HepG2 (cell line): ENCODE data around the gene PTCD1. TPM values are rescaled to one million over a fixed set of nuclear protein-coding genes. Genes with fewer than 3 reads are reported as not detected.
A peak's percentile ranks its signal among the peaks of the same experiment; 100 is the strongest.

Experiments used
- ATF7 ChIP-seq, 2 experiments: fragments of 450-650 bp in 1 of 2; sonication (generic) in 1 of 2; formaldehyde crosslinking in 1 of 2; IDR thresholded peaks; 2 replicates each; pipeline versions ENCODE4 v1.4.0 to v1.6.1; 2016 to 2020; ENCODE audit warnings: antibody characterized with exemption in 1 of 2, mild to moderate bottlenecking in 1 of 2, missing genetic modification reagents in 1 of 2
- CENPT ChIP-seq: sonication (generic); formaldehyde crosslinking; IDR thresholded peaks from 2 replicates; pipeline ENCODE4 v1.8.0; 2022; ENCODE audit warnings: low read depth, mild to moderate bottlenecking, moderate library complexity, missing genetic modification reagents
- DMAP1 ChIP-seq: IDR thresholded peaks from 2 replicates; pipeline ENCODE4 v1.6.1; 2016
- JUN ChIP-seq: sonication (generic); formaldehyde crosslinking; IDR thresholded peaks from 2 replicates; pipeline ENCODE4 v1.4.0; 2020; ENCODE audit warnings: mild to moderate bottlenecking, missing genetic modification reagents
- KAT8 ChIP-seq: IDR thresholded peaks from 2 replicates; pipeline ENCODE4 v1.6.1; 2016; ENCODE audit warnings: missing genetic modification reagents, missing compliant biosample characterization
- LCORL ChIP-seq, 2 experiments: fragments of 450-650 bp in 1 of 2; sonication (generic) in 1 of 2; formaldehyde crosslinking in 1 of 2; IDR thresholded peaks; 2 replicates each; pipeline versions ENCODE4 v1.5.0 to v1.6.1; 2017 to 2020; ENCODE audit warnings: antibody characterized with exemption in 1 of 2, missing genetic modification reagents in 1 of 2
- NFIC ChIP-seq: IDR thresholded peaks from 2 replicates; pipeline ENCODE4 v1.6.1; 2012; ENCODE audit warnings: mild to moderate bottlenecking, low read length, inconsistent platforms
- NPAS2 ChIP-seq: sonication (generic); formaldehyde crosslinking; IDR thresholded peaks from 2 replicates; pipeline ENCODE4 v1.8.0; 2022; ENCODE audit warnings: mild to moderate bottlenecking, missing genetic modification reagents, borderline replicate concordance
- NR3C1 ChIP-seq: sonication (generic); formaldehyde crosslinking; IDR thresholded peaks from 2 replicates; pipeline ENCODE4 v1.4.0; 2020; ENCODE audit warnings: missing genetic modification reagents
- ONECUT2 ChIP-seq: sonication (generic); formaldehyde crosslinking; IDR thresholded peaks from 2 replicates; pipeline ENCODE4 v1.4.0; 2020; ENCODE audit warnings: missing genetic modification reagents
- RAD21 ChIP-seq: fragments of 450-650 bp; formaldehyde crosslinking; IDR thresholded peaks from 2 replicates; pipeline ENCODE4 v1.5.0; 2020; ENCODE audit warnings: mild to moderate bottlenecking
- RARA ChIP-seq: IDR thresholded peaks from 2 replicates; pipeline ENCODE4 v1.6.1; 2016; ENCODE audit warnings: missing genetic modification reagents, missing compliant biosample characterization
- RFXANK ChIP-seq: IDR thresholded peaks from 2 replicates; pipeline ENCODE4 v1.6.1; 2016
- SP1 ChIP-seq, 2 experiments: fragments of 450-650 bp in 1 of 2; sonication (generic) in 1 of 2; formaldehyde crosslinking in 1 of 2; IDR thresholded peaks; 2 replicates each; pipeline versions ENCODE4 v1.4.0 to v1.6.1; 2016 to 2020; ENCODE audit warnings: missing genetic modification reagents in 1 of 2
- TAF1 ChIP-seq: sonication (generic); formaldehyde crosslinking; IDR thresholded peaks from 2 replicates; pipeline ENCODE4 v1.4.0; 2020; ENCODE audit warnings: missing genetic modification reagents
- ZNF180 ChIP-seq: sonication (generic); formaldehyde crosslinking; IDR thresholded peaks from 2 replicates; pipeline ENCODE4 v1.4.0; 2020; ENCODE audit warnings: low read depth, missing genetic modification reagents, borderline replicate concordance
- ZNF317 ChIP-seq: sonication (generic); formaldehyde crosslinking; IDR thresholded peaks from 2 replicates; pipeline ENCODE4 v1.5.0; 2020; ENCODE audit warnings: mild to moderate bottlenecking, missing genetic modification reagents
- ZNF33B ChIP-seq: sonication (generic); formaldehyde crosslinking; IDR thresholded peaks from 2 replicates; pipeline ENCODE4 v1.5.1; 2020; ENCODE audit warnings: mild to moderate bottlenecking, missing genetic modification reagents
- ZNF350 ChIP-seq: sonication (generic); formaldehyde crosslinking; IDR thresholded peaks from 2 replicates; pipeline ENCODE4 v1.4.0; 2020; ENCODE audit warnings: mild to moderate bottlenecking, low read depth, missing genetic modification reagents, borderline replicate concordance
- ZNF460 ChIP-seq: sonication (generic); formaldehyde crosslinking; IDR thresholded peaks from 2 replicates; pipeline ENCODE4 v1.5.1; 2020; ENCODE audit warnings: missing genetic modification reagents, mild to moderate bottlenecking, borderline replicate concordance
- ZNF558 ChIP-seq: sonication (generic); formaldehyde crosslinking; IDR thresholded peaks from 2 replicates; pipeline ENCODE4 v1.9.0; 2022; ENCODE audit warnings: mild to moderate bottlenecking, missing genetic modification reagents, borderline replicate concordance
- ZNF615 ChIP-seq: sonication (generic); formaldehyde crosslinking; IDR thresholded peaks from 2 replicates; pipeline ENCODE4 v1.5.0; 2020; ENCODE audit warnings: mild to moderate bottlenecking, missing genetic modification reagents, borderline replicate concordance
- polyA plus RNA-seq, 8 experiments: library from polyadenylated mRNA; depleted of rRNA in 3 of 8; stranded (reverse) in 7 of 8; unstranded in 1 of 8; fragments of >200 nt; fragmentation: Illumina TruSeq in 4 of 8; extraction: Trizol in 4 of 8; gene quantifications; 2 replicates each; pipeline versions ENCODE4 v1.2.1 to v1.2.3, GENCODE V29; 2011 to 2016; ENCODE audit warnings: low read depth in 4 of 8, missing spikeins in 1 of 8, mixed read lengths in 1 of 8; ENCODE audit not compliant: insufficient read depth in 1 of 8
- total RNA-seq, 5 experiments: library from RNA; depleted of rRNA; stranded (reverse); fragments of >200 nt; fragmentation: Illumina TruSeq; extraction: Trizol; gene quantifications; 2 replicates each; pipeline ENCODE4 v1.2.3, GENCODE V29; 2016; ENCODE audit warnings: low read depth in 1 of 5
- TF ChIP-seq, protein P1 (sequence below): sonication (generic); formaldehyde crosslinking; IDR thresholded peaks from 2 replicates; pipeline ENCODE4 v1.4.0; 2020; ENCODE audit warnings: missing genetic modification reagents
- TF ChIP-seq, protein P2 (sequence below): sonication (generic); formaldehyde crosslinking; IDR thresholded peaks from 2 replicates; pipeline ENCODE4 v1.4.0; 2020; ENCODE audit warnings: missing genetic modification reagents
- TF ChIP-seq, protein P3 (sequence below): IDR thresholded peaks from 2 replicates; pipeline ENCODE4 v1.6.1; 2016; ENCODE audit warnings: missing genetic modification reagents, missing compliant biosample characterization

Gene PTCD1
- total and polyA plus RNA-seq, 2 of the 13 experiments (the other 11 are each of a cell fraction or from before 2014, with no cell fraction given): 3.0 to 8.4 TPM

DNA sequence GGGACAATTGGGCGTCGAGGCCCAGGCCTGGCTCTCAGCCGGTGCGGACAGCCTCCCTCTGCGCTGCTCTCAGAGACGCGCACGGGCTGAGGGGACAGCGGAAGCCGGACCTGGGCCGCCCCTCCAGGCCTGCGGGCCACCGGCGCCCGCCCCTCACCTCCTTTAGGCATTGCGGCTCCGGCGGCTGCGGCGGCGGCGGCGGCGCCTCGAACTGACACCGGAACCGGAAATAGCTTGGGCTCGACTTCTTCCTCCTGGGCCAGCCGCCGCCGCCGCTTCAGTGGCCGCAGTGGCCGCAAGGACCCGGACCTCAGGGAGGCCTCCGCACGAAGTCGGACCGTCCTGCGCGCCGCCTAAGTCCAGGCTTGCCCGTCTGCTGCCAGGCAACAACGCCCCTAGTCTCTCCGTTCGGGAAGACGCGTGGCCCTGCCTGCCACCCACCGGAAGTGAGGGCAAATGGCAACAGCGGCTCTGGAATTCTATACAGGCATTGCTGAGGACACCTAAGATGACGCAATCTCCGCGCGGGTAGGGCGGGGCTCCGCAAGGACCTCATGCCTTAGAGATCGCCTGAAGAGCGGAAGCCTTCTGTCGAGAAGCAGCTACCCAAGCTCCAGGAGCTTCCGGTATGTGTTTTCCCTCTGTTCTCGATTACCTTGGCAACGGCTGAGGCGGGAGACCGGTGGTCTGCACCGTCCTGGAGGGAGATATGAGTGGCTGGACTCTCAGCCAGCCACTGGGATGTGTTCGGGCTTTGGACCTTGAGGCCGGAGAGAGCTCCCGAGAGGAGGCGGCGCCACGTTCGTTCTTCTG is 30.0 kb downstream of the PTCD1 start, which contains the start of the genes BUD31 and PDAP1 (continued):
- TF ChIP-seq, protein P1, sequence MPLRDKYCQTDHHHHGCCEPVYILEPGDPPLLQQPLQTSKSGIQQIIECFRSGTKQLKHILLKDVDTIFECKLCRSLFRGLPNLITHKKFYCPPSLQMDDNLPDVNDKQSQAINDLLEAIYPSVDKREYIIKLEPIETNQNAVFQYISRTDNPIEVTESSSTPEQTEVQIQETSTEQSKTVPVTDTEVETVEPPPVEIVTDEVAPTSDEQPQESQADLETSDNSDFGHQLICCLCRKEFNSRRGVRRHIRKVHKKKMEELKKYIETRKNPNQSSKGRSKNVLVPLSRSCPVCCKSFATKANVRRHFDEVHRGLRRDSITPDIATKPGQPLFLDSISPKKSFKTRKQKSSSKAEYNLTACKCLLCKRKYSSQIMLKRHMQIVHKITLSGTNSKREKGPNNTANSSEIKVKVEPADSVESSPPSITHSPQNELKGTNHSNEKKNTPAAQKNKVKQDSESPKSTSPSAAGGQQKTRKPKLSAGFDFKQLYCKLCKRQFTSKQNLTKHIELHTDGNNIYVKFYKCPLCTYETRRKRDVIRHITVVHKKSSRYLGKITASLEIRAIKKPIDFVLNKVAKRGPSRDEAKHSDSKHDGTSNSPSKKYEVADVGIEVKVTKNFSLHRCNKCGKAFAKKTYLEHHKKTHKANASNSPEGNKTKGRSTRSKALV (CRISPR knock-in tag): 0 out of 2 replicates have a peak, but pooled peaks have one; percentile 0
- TF ChIP-seq KAT8 (CRISPR knock-in tag): peak; percentile 94
- peak; percentile 52; the same call in 1 of the 2 replicates for TF ChIP-seq ZNF317
- no peak for TF ChIP-seq ZNF460
- TF ChIP-seq CENPT (CRISPR knock-in tag): no peak
- TF ChIP-seq ZNF558 (CRISPR knock-in tag): 0 out of 2 replicates have a peak, but pooled peaks have one; percentile 39
- TF ChIP-seq JUN (CRISPR knock-in tag): peak; percentile 87; the same call in 1 of the 2 replicates
- no peak for TF ChIP-seq LCORL (IDR thresholded peaks at IDR 0.05)
- peak; percentile 26; the same call in 1 of the 2 replicates for TF ChIP-seq LCORL (CRISPR knock-in tag; IDR thresholded peaks at IDR 0.05)
- no peak for TF ChIP-seq ONECUT2 (CRISPR knock-in tag)
- TF ChIP-seq TAF1 (CRISPR knock-in tag): peak; percentile 81
- TF ChIP-seq ATF7 (IDR thresholded peaks at IDR 0.05): peak; percentile 98
- TF ChIP-seq ATF7 (CRISPR knock-in tag; IDR thresholded peaks at IDR 0.05): peak; percentile 98
- TF ChIP-seq NFIC: no peak
- TF ChIP-seq ZNF33B (CRISPR knock-in tag): no peak
- TF ChIP-seq RAD21 (CRISPR knock-in tag): peak; percentile 54; the same call in 1 of the 2 replicates
- TF ChIP-seq ZNF615: no peak
- TF ChIP-seq ZNF180 (CRISPR knock-in tag): no peak
- TF ChIP-seq RFXANK (CRISPR knock-in tag): 0 out of 2 replicates have a peak, but pooled peaks have one; percentile 21
- TF ChIP-seq, protein P2, sequence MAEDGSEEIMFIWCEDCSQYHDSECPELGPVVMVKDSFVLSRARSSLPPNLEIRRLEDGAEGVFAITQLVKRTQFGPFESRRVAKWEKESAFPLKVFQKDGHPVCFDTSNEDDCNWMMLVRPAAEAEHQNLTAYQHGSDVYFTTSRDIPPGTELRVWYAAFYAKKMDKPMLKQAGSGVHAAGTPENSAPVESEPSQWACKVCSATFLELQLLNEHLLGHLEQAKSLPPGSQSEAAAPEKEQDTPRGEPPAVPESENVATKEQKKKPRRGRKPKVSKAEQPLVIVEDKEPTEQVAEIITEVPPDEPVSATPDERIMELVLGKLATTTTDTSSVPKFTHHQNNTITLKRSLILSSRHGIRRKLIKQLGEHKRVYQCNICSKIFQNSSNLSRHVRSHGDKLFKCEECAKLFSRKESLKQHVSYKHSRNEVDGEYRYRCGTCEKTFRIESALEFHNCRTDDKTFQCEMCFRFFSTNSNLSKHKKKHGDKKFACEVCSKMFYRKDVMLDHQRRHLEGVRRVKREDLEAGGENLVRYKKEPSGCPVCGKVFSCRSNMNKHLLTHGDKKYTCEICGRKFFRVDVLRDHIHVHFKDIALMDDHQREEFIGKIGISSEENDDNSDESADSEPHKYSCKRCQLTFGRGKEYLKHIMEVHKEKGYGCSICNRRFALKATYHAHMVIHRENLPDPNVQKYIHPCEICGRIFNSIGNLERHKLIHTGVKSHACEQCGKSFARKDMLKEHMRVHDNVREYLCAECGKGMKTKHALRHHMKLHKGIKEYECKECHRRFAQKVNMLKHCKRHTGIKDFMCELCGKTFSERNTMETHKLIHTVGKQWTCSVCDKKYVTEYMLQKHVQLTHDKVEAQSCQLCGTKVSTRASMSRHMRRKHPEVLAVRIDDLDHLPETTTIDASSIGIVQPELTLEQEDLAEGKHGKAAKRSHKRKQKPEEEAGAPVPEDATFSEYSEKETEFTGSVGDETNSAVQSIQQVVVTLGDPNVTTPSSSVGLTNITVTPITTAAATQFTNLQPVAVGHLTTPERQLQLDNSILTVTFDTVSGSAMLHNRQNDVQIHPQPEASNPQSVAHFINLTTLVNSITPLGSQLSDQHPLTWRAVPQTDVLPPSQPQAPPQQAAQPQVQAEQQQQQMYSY (CRISPR knock-in tag): no peak
- peak; percentile 95 for TF ChIP-seq DMAP1 (CRISPR knock-in tag)
- no peak for TF ChIP-seq NR3C1
- TF ChIP-seq RARA (CRISPR knock-in tag): 0 out of 2 replicates have a peak, but pooled peaks have one; percentile 23
- no peak for TF ChIP-seq SP1 (IDR thresholded peaks at IDR 0.05)
- TF ChIP-seq SP1 (CRISPR knock-in tag; IDR thresholded peaks at IDR 0.05): peak; percentile 65
- TF ChIP-seq ZNF350: peak; percentile 98
- TF ChIP-seq, protein P3, sequence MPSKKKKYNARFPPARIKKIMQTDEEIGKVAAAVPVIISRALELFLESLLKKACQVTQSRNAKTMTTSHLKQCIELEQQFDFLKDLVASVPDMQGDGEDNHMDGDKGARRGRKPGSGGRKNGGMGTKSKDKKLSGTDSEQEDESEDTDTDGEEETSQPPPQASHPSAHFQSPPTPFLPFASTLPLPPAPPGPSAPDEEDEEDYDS (CRISPR knock-in tag): peak; percentile 90
- no peak for TF ChIP-seq NPAS2 (CRISPR knock-in tag)
